Colonic mucosa (tissue), 4 donors: ENCODE data around the gene IER5L. TPM values are rescaled to one million over a fixed set of nuclear protein-coding genes. Genes with fewer than 3 reads are reported as not detected.

Experiments used
- DNase-seq: peaks from one replicate; pipeline ENCODE4 v3.0.0-alpha.2; 2020
- H3K27ac ChIP-seq: fragments of 200-600 bp; one replicate; pipeline ENCODE4 v1.8.0; 2021
- H3K27me3 ChIP-seq: fragments of 200-600 bp; one replicate; pipeline ENCODE4 v1.8.0; 2021
- H3K36me3 ChIP-seq: fragments of 200-600 bp; one replicate; pipeline ENCODE4 v1.8.0; 2021
- H3K4me1 ChIP-seq: fragments of 200-600 bp; one replicate; pipeline ENCODE4 v1.8.0; 2021; ENCODE audit warnings: mild to moderate bottlenecking
- H3K4me3 ChIP-seq: fragments of 200-600 bp; one replicate; pipeline ENCODE4 v1.8.0; 2021
- H3K9ac ChIP-seq, 2 donors: one replicate each; pipeline ENCODE4 v1.7.0; 2013; ENCODE audit warnings: control low read depth in 2 of 2, low read depth in 2 of 2, low read length in 2 of 2
- H3K9me3 ChIP-seq: fragments of 200-600 bp; one replicate; pipeline ENCODE4 v1.8.0; 2021
- intact Hi-C: fragments of 100-400 bp; cut with DNase I; formaldehyde crosslinking; loops from one replicate; pipeline ENCODE4 v1.14.1; 2022
- total RNA-seq, 2 donors: library from RNA; stranded (reverse); fragmentation: NEBNext Ultra II Directional in 1 of 2; extraction: Animal tissue kit (Norgen Biotek cat#: 25700) in 1 of 2; gene quantifications; one replicate each; pipeline ENCODE4 v1.2.1, GENCODE V29; 2021
- TF ChIP-seq, protein P1 (sequence below): fragments of 200-600 bp; IDR thresholded peaks from one replicate; pipeline ENCODE4 v1.8.0; 2022; ENCODE audit warnings: antibody characterized with exemption, mild to moderate bottlenecking
- donor health status: healthy.
- donor health status: DM: no; HTN: no; CAD: no.
- donor health status: DM: no; HTN: no; CAD: no.

IER5L gene
- total RNA-seq, 2 donors from 2014 or later = 9.1 to 9.6 TPM

DNA sequence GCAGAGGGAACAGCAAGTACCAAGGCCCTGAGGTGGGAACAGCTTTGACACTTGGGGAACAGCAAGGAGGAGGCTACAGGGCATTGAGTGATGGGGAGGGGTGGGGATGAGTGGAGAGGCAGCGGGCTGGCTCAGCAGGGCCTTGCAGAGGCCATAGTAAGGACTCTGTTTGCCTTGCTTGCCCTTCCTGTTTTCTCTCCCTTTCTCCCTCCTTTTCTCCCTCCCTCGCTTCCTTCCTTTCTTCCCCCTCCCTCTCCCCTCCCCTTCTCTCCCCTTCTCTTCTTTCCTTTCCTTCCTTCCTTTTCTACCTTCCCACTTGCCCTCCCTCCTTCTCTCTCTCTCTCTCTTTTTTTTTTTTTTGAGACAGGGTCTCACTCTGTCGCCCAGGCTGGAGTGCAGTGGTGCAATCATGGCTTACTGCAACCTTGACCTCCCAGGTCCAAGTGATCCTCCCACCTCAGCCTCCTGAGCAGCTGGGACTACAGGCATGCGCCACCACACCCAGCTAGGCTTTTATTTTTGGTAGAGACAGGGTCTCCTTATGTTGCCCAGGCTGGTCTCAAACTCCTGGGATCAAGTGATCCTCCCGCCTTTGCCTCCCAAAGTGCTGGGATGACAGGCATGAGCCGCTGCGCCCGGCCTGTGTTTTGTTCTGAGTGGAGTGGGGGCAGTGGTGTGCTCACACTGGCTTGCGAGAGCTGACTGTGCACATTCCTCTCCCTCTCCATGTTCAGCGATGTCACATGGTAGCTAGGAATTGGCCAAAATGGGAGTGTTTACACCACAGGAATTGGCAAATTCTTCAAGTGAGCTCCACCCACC lies 17.1 kb downstream of the IER5L start:
- Histone ChIP-seq H3K4me1 (no peaks in the 10 kb centered on the region), H3K36me3 (no peaks in the 10 kb centered on the region), H3K4me3 (no peak overlapping the region), H3K27me3 (no peaks in the 10 kb centered on the region), H3K9ac (no peak overlapping the region), H3K9me3 (no peaks in the 10 kb centered on the region), H3K27ac (no peak overlapping the region)
- intact Hi-C loops = no loop called here
- no peak for DNase-seq
- TF ChIP-seq, protein P1, sequence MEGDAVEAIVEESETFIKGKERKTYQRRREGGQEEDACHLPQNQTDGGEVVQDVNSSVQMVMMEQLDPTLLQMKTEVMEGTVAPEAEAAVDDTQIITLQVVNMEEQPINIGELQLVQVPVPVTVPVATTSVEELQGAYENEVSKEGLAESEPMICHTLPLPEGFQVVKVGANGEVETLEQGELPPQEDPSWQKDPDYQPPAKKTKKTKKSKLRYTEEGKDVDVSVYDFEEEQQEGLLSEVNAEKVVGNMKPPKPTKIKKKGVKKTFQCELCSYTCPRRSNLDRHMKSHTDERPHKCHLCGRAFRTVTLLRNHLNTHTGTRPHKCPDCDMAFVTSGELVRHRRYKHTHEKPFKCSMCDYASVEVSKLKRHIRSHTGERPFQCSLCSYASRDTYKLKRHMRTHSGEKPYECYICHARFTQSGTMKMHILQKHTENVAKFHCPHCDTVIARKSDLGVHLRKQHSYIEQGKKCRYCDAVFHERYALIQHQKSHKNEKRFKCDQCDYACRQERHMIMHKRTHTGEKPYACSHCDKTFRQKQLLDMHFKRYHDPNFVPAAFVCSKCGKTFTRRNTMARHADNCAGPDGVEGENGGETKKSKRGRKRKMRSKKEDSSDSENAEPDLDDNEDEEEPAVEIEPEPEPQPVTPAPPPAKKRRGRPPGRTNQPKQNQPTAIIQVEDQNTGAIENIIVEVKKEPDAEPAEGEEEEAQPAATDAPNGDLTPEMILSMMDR = no peak

DNA sequence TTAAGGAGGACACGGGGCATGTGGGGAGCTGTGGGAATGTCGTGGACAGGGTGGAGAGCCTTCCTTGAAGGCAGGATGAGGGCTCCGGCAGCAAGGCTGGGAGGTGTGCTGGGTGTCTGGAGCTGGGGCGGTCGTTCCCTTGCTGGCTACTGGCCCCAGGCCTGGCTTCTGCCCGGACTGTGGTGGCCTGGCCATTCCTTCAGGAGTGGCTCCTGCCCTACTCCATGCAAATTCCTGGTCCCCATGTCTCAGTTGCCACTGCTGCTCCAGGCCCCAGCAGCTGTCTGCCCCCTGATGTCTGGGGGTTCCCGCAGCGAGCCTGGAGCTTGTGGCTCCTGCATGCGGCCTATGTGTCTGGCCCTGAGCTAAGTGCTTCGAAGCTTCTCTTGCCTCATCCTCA lies 21.9 kb downstream of the IER5L start:
- Histone ChIP-seq H3K27me3 (no peaks in the 10 kb centered on the region), H3K36me3 (no peaks in the 10 kb centered on the region), H3K4me3 (no peak overlapping the region), H3K4me1 (no peaks in the 10 kb centered on the region), H3K9ac (no peak overlapping the region), H3K27ac (no peak overlapping the region), H3K9me3 (no peaks in the 10 kb centered on the region)
- TF ChIP-seq, protein P1 = no peak
- no peak for DNase-seq
- intact Hi-C loops = no loop called here

DNA sequence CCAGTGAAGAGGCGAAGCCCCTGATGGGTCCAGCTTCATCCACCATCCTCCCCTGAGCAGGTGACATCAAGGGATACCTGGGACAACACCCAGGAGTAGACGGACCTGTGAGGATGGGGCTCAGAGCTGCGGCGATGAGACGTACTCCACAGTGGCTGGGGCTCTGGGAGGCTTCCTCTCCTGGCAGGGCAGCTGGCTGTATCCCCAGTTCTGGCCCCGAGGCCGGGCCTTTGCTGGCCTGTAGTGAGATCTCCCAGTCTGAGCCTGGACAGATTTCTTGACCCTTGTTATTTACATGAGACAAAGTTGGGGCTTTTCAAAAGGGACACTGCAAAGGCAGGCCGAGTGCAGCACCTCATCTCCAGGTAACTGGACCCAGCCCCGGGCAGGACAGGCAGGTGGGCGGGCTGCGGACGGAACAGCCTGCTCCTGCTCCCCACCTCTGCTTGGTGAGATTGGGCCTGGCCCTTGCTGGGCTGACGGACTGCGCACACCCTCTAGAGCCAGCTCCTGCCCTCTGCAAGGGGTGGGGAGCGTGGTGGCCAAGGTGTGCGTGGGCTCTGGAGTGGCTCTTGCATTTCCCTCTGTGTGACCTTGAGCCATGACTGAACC lies 23.1 kb downstream of the IER5L start:
- no peaks in the 10 kb centered on the region for H3K27me3 ChIP-seq
- H3K9me3 ChIP-seq = no peaks in the 10 kb centered on the region
- no peak for DNase-seq
- TF ChIP-seq, protein P1 = no peak
- H3K36me3 ChIP-seq = no peaks in the 10 kb centered on the region
- no peak overlapping the region for H3K9ac ChIP-seq
- intact Hi-C loops = no loop called here
- H3K4me1 ChIP-seq = no peaks in the 10 kb centered on the region
- H3K27ac ChIP-seq = no peak overlapping the region
- H3K4me3 ChIP-seq = no peak overlapping the region

- TF ChIP-seq, protein P1 = no peak
- H3K27ac ChIP-seq = no peak overlapping the region
- H3K27me3 ChIP-seq = no peaks in the 10 kb centered on the region
- no peaks in the 10 kb centered on the region for H3K9me3 ChIP-seq
- no peak overlapping the region for H3K4me3 ChIP-seq
- H3K9ac ChIP-seq = no peak overlapping the region
- no peaks in the 10 kb centered on the region for H3K36me3 ChIP-seq
- intact Hi-C loops = no loop called here
- no peaks in the 10 kb centered on the region for H3K4me1 ChIP-seq
- no peak for DNase-seq
Measured at GRCh38 chr9:129151469-129151868, 26.6 kb downstream of the IER5L start.

- intact Hi-C loops = no loop called here
- Histone ChIP-seq H3K36me3 (no peaks in the 10 kb centered on the region), H3K4me1 (no peaks in the 10 kb centered on the region), H3K27ac (no peak overlapping the region), H3K9me3 (no peaks in the 10 kb centered on the region), H3K9ac (no peak overlapping the region), H3K27me3 (no peaks in the 10 kb centered on the region), H3K4me3 (no peak overlapping the region)
- DNase-seq = no peak
- TF ChIP-seq, protein P1 = no peak
Measured at GRCh38 chr9:129150672-129151211, 27.3 kb downstream of the IER5L start.
